ENCODE measurements around the gene PSPH.

GRCh38 chr7:56097700-56098099 lies 46.5 kb upstream of the PSPH start:
- TF ChIP-seq CTCF (conservative IDR thresholded peaks at IDR 0.05 in 1 of 2, IDR thresholded peaks at IDR 0.05 in 1 of 2; ENCODE audit: low read depth in 1 of 2, low read length in 2 of 2) (no peak), EZH2 (IDR thresholded peaks at IDR 0.05; ENCODE audit: low read length, missing control alignments) (no peak)

Data from fibroblast of lung (primary cell).